Dorsolateral prefrontal cortex (tissue), 118 donors: ENCODE measurements around the gene CNTFR. TPM values are rescaled to one million over a fixed set of nuclear protein-coding genes. Genes with fewer than 3 reads are reported as not detected.

Source experiments
- total RNA-seq, 120 experiments: library from RNA; stranded (reverse); gene quantifications; one replicate each; pipeline versions ENCODE4 v1.2.3 to v1.2.4, GENCODE V29; 2022

CNTFR gene
- total RNA-seq, 120 experiments from 2014 or later = 36.2 to 149 (median 67.2) TPM

Other genes with a start within 250 kb of the CNTFR start
- gene MYORG, start 212.8 kb downstream of the CNTFR start, total RNA-seq = 10 to 100 TPM; 13.4 to 79.3 (median 30.2) TPM
- gene FAM219A, start 131.2 kb downstream of the CNTFR start, total RNA-seq = 100 to 1,000 TPM in 115 of 120 experiments, 10 to 100 TPM in 5; 93.3 to 167 (median 131) TPM
- 10 to 100 TPM in 2 of 120 experiments, 1 to 10 TPM in 118; 1.0 to 11.2 (median 4.2) TPM for gene DNAI1, start 130.9 kb downstream of the CNTFR start, total RNA-seq
- 100 to 1,000 TPM in 101 of 120 experiments, 10 to 100 TPM in 19; 56.2 to 336 (median 124) TPM for gene ENHO, start 66.7 kb downstream of the CNTFR start, total RNA-seq
- 10 to 100 TPM; 12.3 to 32.2 (median 20.6) TPM for gene RPP25L, start 22.4 kb upstream of the CNTFR start, total RNA-seq
- 100 to 1,000 TPM in 116 of 120 experiments, 10 to 100 TPM in 4; 83.5 to 180 (median 139) TPM for gene DCTN3, start 30.8 kb upstream of the CNTFR start, total RNA-seq
- 1 to 10 TPM in 41 of 120 experiments, under 1 TPM in 68, not detected in 11; 0.30 to 3.0 (median 0.87) TPM for gene ARID3C, start 39.3 kb upstream of the CNTFR start, total RNA-seq
- 10 to 100 TPM; 26.3 to 48.1 (median 36.0) TPM for gene SIGMAR1, start 48.1 kb upstream of the CNTFR start, total RNA-seq
- gene GALT, start 57.0 kb upstream of the CNTFR start, total RNA-seq = 10 to 100 TPM; 42.5 to 97.3 (median 60.5) TPM
- gene IL11RA, start 62.5 kb upstream of the CNTFR start, total RNA-seq = 10 to 100 TPM; 14.7 to 58.5 (median 30.4) TPM
- 1 to 10 TPM in 37 of 120 experiments, under 1 TPM in 11, not detected in 72; 0.60 to 4.2 (median 1.4) TPM for gene CCL27, start 72.9 kb upstream of the CNTFR start, total RNA-seq
- gene CCL19, start 101.6 kb upstream of the CNTFR start, total RNA-seq = 10 to 100 TPM in 2 of 120 experiments, 1 to 10 TPM in 42, under 1 TPM in 5, not detected in 71; 0.77 to 16.3 (median 1.8) TPM
- under 1 TPM in 1 of 120 experiments, not detected in 119; 0.95 TPM for gene CCL21, start 120.4 kb upstream of the CNTFR start, total RNA-seq